NB4 (cell line): ENCODE results near the gene NCOA6.

Source experiments
- DNase-seq: peaks from one replicate; pipeline ENCODE4 v3.0.0; 2010; ENCODE audit warnings: low read depth
- H3K4me3 ChIP-seq: one replicate; pipeline ENCODE4 v1.5.1; 2011; ENCODE audit warnings: mild to moderate bottlenecking, low read depth, low read length, moderate library complexity
- MAX ChIP-seq: IDR thresholded peaks from 2 replicates; pipeline ENCODE4 v1.6.1; 2011; ENCODE audit warnings: low read depth, low read length
- MYC ChIP-seq: IDR thresholded peaks from 2 replicates; pipeline ENCODE4 v1.6.1; 2011; ENCODE audit warnings: low read depth, low read length
- POLR2A ChIP-seq: IDR thresholded peaks from 2 replicates; pipeline ENCODE4 v1.6.1; 2011; ENCODE audit warnings: mild to moderate bottlenecking; ENCODE audit not compliant: insufficient read length; ENCODE audit errors: extremely low read depth
- TF ChIP-seq, protein P1 (sequence below): IDR thresholded peaks from one replicate; pipeline ENCODE4 v1.5.1; 2012; ENCODE audit warnings: low read depth, low read length

NCOA6 gene

DNA sequence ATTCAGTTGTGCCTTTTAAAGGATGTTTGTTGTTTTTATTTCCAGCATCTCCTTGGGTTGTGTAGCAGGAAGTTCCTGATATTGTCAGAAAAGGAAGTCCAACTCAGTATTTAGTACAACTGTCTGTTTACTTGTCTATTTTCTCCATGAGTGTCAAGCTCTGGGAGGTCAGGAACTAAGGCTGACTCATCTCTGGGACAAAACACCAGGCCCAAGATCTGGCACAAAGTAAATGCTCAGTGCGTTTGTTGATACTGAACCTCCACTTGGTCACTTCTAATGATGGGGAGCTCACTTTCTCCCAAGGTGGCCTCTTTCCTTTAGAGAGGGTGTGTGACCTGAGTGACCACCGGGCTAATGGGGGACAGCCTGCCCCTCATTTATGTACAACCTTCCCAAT, 136.0 kb downstream of the NCOA6 start:
- TF ChIP-seq MAX (no peak), MYC (no peak), POLR2A (no peak)
- TF ChIP-seq, protein P1, sequence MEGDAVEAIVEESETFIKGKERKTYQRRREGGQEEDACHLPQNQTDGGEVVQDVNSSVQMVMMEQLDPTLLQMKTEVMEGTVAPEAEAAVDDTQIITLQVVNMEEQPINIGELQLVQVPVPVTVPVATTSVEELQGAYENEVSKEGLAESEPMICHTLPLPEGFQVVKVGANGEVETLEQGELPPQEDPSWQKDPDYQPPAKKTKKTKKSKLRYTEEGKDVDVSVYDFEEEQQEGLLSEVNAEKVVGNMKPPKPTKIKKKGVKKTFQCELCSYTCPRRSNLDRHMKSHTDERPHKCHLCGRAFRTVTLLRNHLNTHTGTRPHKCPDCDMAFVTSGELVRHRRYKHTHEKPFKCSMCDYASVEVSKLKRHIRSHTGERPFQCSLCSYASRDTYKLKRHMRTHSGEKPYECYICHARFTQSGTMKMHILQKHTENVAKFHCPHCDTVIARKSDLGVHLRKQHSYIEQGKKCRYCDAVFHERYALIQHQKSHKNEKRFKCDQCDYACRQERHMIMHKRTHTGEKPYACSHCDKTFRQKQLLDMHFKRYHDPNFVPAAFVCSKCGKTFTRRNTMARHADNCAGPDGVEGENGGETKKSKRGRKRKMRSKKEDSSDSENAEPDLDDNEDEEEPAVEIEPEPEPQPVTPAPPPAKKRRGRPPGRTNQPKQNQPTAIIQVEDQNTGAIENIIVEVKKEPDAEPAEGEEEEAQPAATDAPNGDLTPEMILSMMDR, result no peak
- DNase-seq, result peak; percentile 26
- H3K4me3 ChIP-seq, result no peak overlapping the region

GRCh38 chr20:34683667-34684066, 141.8 kb downstream of the NCOA6 start:
- DNase-seq, result no peak
- no peak overlapping the region for H3K4me3 ChIP-seq
- TF ChIP-seq MAX (no peak), POLR2A (no peak), MYC (no peak)
- TF ChIP-seq, protein P1, result no peak

DNA sequence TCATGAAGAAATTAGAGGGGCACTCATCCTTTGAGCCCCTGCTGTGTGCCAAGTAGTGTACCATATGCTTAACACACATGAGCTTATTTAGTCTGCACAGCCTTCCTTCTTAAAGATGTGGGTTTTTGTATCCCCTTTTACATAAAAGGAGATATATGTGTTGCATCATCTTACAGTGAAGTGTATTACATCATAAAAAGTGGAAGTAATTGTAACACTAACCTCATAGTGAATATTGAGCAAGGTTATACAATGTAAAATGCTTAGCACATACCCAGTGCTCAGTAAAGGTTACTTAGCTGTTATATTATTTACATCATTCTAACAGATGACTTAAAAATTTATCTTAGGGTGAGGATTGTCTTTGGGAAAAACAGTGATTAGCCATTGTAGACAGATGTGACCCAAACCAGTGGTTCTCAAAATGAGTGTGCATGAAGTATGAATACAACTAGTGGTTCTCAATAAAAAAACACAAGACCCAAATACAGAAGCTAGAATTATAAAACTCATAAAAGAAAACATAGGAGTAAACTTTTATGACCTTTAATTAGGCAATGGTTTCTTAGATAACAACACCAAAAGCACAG, 144.8 kb downstream of the NCOA6 start:
- DNase-seq, result peak; percentile 88
- H3K4me3 ChIP-seq, result no peak overlapping the region
- TF ChIP-seq, protein P1, result no peak
- 0 out of 2 replicates have a peak, but pooled peaks have one; percentile 1 for TF ChIP-seq MAX
- 0 out of 2 replicates have a peak, but pooled peaks have one; percentile 2 for TF ChIP-seq MYC

DNA sequence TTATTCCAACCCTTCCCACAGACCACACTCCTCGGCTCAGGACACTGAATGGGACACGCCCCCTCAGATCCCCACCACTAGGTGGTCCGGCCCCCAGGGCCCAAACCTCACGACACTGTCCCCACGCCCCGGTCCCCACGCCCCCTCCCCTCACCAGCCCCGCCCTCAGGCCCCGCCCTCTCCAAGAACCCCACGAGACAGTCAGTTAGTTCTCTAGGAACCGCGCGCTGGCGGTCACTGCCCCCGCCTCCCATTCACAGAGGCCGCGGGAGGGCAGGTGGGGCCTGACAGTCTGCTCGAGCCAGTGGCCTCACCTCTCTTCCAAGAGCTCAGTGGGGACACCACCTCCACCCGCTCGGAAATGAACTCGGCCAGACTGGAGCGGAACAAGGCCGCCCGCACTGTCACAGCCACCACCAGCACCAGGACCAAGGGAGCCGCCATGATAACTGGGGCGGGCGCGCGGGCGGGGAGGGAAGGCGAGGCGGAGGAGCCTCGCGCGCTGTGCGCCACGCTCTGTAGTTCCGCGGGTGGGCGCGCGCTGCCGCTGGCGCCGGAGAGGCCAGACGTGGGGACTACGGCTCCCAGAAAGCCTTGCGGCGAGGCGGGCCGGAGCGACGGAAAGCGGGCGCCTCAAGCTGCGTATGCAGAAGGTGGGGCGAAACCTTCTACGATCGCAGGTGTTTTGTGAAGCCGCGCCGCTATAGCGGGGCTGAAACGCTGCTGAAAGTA, 148.6 kb downstream of the NCOA6 start, which contains the start of gene PIGU:
TSS of gene PIGU (minus strand) at position 451 of the 732 bp plus-strand sequence. CDS start at position 444, 7 bp downstream.
- DNase-seq, result peak; percentile 99
- H3K4me3 ChIP-seq, result peak within 1 kb of the TSS; percentile 86
- TF ChIP-seq POLR2A (peak; percentile 82), MYC (no peak; the same call in none of the 2 replicates), MAX (peak; percentile 82)
- TF ChIP-seq, protein P1, result no peak

GRCh38 chr20:34675993-34676641, 149.3 kb downstream of the NCOA6 start:
- no peak for TF ChIP-seq MYC
- TF ChIP-seq, protein P1, result no peak
- TF ChIP-seq MAX, result no peak
- no peak for TF ChIP-seq POLR2A
- DNase-seq, result no peak
- peak overlapping the region; percentile 86 for H3K4me3 ChIP-seq
